GM21723 (cell line): Measurements from ENCODE around the gene ZNF366.
"Not testable (repeated sequence)": the region's sequence is repeated elsewhere in the genome, so short reads cannot be mapped to it uniquely, and the experiment has no call there.

Experiments
- ATAC-seq: cut with Tn5 transposase; IDR thresholded peaks from one replicate; pipeline ENCODE4 v1.9.1; 2021; ENCODE audit warnings: mild to moderate bottlenecking, moderate library complexity; ENCODE audit not compliant: unreplicated experiment

Gene ZNF366

DNA sequence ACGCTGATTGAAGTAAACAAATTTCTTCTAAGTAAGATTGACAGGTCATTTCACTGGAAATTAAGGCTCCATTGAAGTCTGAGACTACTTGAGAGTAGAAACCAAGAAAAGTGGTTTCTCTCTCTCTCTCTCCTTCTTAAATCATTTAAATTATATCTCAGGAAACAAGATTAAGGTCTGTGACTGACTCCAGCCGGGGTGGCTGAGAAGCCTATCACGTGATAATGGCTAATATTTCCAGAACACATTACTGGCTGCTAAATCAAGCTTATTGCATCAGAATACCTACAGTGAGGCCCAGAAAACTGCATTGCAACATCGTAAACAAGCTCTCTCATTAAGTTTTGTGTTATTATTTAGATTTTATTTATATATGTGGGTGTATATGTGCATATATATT is 98.6 kb downstream of the ZNF366 start:
- ATAC-seq, result no peak

DNA sequence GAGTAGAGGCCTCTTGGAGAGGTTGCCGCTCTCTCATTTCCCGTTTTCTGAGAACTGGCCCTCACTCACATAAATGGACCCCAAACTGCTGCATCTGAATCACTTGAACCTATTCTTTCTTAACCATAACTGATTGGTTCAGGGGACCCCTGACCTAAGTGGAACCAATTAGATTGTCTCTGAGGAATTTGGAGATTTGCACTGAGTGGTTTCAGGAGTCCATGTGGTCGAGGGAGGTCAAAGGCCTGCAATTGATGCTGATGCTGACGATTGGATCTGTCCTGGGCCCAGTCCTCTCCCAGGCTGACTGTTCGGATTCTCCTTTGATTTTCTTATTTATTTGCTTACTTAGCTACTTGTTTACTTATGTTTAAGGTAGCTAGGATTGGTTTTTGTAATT is 99.1 kb downstream of the ZNF366 start:
- ATAC-seq, result no peak

DNA sequence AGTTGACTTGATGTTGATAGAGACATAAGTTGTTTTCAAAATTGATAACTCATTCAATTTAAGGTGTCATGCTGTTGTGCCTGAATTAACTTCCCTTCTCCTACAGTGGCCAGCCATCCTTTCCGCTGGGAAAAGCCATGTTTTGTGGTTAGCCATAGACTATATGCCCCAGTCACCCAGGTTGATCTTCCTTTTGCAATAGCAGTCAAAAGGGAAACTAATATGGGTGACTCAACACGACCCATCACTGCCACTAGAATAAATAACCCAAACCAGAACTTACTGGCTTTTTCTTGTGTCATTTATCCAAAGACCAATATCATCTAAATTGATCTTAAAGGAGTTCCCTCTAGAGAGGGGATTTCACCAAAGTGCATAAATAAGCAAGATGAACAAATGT is 99.7 kb downstream of the ZNF366 start:
- no peak for ATAC-seq

DNA sequence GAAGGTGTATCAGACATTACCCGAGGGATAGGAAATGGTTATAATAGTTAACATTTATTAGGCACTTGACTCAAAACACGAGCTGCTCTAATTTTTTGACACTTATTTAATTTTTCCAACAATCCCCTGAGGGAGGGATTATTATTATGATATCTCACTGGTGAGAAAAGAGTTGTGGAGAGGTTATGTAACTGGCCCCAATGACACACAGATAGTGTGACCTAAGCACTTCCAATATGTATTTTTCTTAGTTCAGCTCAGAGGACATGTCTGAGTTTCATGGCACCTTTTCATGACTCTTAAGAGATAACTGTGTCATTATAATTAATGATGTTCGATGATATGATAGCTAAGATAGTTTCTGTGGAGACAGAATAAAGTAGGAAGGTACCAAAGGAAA is 100.1 kb downstream of the ZNF366 start:
- ATAC-seq, result no peak

DNA sequence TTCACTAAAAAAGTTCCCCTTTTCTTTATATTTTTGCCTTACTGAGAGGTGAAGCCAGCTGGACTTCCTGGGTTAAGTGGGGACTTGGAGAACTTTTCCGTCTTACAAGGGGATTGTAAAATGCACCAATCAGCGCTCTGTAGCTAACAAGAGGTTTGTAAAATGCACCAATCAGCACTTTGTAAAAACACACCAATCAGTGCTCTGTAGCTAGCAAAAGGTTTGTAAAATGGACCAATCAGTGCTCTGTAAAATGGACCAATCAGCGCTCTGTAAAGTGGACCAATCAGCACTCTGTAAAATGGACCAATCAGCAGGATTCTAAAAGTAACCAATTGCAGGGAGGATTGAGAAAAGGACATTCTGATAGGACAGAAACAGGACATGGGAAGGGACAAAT is 102.4 kb downstream of the ZNF366 start:
- not testable (repeated sequence) for ATAC-seq

DNA sequence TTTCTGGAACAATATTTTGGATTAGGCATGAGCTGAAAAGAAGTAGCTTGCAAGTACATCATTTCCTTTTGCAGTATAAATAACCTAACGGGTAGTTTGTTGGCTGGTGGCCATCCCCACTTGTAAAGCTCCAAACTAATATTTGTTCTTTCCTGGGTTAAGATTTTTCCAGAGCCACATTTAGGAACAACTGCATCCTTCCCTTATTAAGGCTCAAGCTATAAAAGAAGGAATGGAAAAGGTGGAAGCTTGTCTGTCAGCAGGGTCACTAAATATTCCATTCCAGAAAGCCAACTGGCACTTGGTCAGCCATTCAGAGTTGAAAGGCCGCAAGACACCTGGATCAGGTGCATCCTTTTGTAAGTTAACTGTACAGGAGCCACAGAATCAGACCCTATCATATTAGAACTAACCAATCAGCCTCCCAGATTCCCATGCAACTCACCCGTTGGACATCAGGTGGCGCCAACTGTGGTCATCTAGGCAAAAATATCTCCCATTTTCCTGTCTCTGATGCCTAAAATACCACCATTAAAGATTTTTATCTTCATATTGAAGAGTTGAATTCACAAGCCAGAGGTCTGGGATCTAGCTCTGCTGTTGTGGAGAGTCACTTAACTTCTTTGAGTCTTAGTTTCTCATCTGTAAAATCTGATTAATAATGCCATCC is 104.1 kb downstream of the ZNF366 start:
- no peak for ATAC-seq

DNA sequence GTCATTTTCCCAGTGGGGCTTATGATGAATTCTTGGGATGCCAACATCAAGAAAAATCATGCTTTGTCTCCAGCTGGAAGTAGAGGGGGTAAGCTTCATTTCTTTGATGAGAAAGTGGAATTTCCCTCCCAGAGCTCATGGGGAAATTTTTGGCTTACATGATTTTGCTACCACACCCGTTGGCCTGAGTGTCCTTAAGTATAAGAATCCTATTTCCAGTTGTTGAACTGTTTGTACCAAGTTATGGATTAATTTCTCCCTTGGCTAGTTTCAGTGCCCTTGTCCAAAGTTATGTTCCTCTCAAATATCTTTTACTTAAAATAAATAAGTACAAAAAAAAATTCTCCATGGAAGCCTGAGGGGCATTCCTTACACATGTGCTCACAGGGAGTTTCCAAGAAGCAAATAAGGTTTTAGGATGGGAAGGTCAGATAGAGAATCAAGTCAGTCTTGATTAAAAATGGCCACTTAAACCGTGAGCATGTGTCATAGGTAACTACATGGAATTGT is 104.8 kb downstream of the ZNF366 start:
- ATAC-seq, result no peak

DNA sequence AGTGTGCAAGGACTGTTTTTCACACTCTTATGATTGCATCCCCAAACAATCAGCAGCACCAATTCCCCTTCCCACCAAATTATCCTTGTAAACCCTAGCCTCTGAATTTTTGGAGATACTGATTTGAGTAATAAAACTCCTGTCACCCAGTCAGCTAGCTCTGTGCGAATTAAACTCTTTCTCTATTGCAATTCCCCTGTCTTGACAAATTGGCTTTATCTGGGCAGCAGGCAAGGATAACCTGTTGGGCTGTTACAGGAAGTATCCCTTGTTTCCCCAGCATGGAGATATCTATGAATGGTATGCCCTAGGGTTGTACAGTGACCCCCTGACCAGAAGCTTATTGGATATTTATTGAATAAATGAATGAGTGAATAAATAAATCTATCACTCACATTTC is 106.3 kb downstream of the ZNF366 start:
- ATAC-seq, result no peak

DNA sequence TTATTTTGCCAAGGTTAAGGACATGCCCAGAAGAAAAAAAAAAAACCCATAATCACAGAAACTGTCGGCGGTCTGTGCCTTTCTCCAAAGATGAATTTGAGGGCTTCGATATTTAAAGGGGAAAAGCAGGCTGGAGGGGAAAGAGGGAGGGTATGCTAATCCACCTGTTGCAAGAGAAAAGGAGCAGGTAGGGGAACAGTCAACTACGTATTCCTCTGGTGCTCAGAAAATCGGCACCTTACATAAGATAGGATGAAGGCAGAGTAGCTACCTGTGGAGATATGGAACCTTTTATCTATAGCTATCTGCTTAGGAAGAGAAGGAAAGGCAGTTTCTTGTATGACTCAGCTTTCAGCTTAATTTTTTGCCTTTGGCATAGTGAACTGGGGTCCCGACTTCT is 109.4 kb downstream of the ZNF366 start:
- ATAC-seq, result no peak

DNA sequence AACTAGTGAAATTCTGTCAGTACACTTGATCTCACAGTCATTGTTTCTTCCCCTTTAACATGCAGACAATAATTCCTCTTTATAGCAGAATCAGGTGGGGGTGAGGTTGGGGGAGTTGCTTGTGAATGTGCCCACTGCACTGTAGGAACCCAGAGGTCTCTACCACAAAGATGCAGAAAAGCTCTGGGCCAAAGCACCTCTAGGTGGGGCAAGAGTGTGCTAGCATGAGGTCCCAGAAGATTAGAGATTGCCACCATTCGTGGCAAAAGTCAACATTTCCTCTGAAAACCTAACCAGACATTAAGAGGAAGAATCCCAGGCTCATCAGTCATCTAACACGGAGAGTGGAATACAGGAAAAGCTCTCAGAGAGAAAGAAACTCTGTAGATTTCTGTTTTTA is 112.5 kb downstream of the ZNF366 start:
- no peak for ATAC-seq

DNA sequence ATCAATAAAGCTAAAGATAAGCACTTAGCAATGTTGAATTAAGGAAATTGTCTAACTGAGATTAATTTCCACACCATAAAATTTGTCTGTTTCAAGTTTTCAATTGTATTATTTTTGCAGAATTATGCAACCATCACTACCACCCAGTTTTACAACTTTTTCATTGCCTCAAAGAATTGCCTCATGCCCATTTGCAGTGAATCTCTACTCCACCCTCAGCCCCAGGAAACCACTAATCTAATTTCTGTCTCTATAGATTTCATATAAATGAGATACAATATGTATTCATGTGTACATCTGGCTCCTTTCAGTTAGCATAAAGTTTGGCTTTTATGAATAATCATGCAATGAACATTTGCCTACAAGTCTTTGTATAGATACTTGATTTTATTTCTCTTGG is 114.2 kb downstream of the ZNF366 start:
- no peak for ATAC-seq
